ENCODE results near the gene ARL5A. TPM values are rescaled to one million over a fixed set of nuclear protein-coding genes. Genes with fewer than 3 reads are reported as not detected.

Gene ARL5A
- total RNA-seq, 2 donors from 2014 or later: 72.9 to 76.7 TPM

GRCh38 chr2:151756820-151757219 lies 71.4 kb downstream of the ARL5A start:
- no peak overlapping the region for H3K27ac Mint-ChIP-seq
- no peak overlapping the region for H3K4me3 Mint-ChIP-seq
- H3K27me3 Mint-ChIP-seq: no peaks in the 10 kb centered on the region
- H3K9me3 Mint-ChIP-seq: no peaks in the 10 kb centered on the region
- H3K36me3 Mint-ChIP-seq (ENCODE audit: low read depth): no peaks in the 10 kb centered on the region
- H3K4me1 Mint-ChIP-seq: peaks cover 5% of the 10 kb centered on the region
- no peak for ATAC-seq (replicated peaks)

GRCh38 chr2:151754253-151754897 lies 73.8 kb downstream of the ARL5A start:
- Mint-ChIP-seq H3K27me3 (no peaks in the 10 kb centered on the region), H3K4me1 (no peaks in the 10 kb centered on the region), H3K9me3 (no peaks in the 10 kb centered on the region), H3K27ac (no peak overlapping the region), H3K4me3 (no peak overlapping the region), H3K36me3 (ENCODE audit: low read depth) (no peaks in the 10 kb centered on the region)
- ATAC-seq (replicated peaks): no peak

GRCh38 chr2:151753540-151753939 lies 74.7 kb downstream of the ARL5A start:
- Mint-ChIP-seq H3K27ac (no peak overlapping the region), H3K4me3 (no peak overlapping the region), H3K27me3 (no peaks in the 10 kb centered on the region), H3K9me3 (no peaks in the 10 kb centered on the region), H3K36me3 (ENCODE audit: low read depth) (no peaks in the 10 kb centered on the region), H3K4me1 (no peaks in the 10 kb centered on the region)
- ATAC-seq (replicated peaks): no peak

Other genes with a start within 250 kb of the ARL5A start
- 1 to 10 TPM in 1 of 2 donors, under 1 TPM in 1; 0.63 to 1.3 TPM for gene NEB, start 93.9 kb downstream of the ARL5A start, total RNA-seq

All from activated T-helper 17 cell treated with anti-CD3 and anti-CD28 coated beads, Interleukin-2, amount 50 U/mL, for 72 hours (primary cell).